HepG2 (cell line): Measurements from ENCODE around the gene CX3CR1. TPM values are rescaled to one million over a fixed set of nuclear protein-coding genes. Genes with fewer than 3 reads are reported as not detected.

ENCODE experiments used
- AGO2 ChIP-seq: fragments of 200-400 bp; formaldehyde crosslinking; optimal IDR thresholded peaks from 2 replicates; pipeline ENCODE3; 2017; ENCODE audit warnings: mild to moderate bottlenecking, low read depth, low read length, moderate library complexity
- AHDC1 ChIP-seq: sonication (generic); formaldehyde crosslinking; IDR thresholded peaks from 2 replicates; pipeline ENCODE4 v1.5.1; 2020; ENCODE audit warnings: mild to moderate bottlenecking, missing genetic modification reagents, borderline replicate concordance
- CREM ChIP-seq, 2 experiments: sonication (generic) in 1 of 2; formaldehyde crosslinking in 1 of 2; IDR thresholded peaks; 2 replicates each; pipeline versions ENCODE4 v1.4.0 to v1.6.1; 2016 to 2020; ENCODE audit warnings: antibody characterized with exemption in 1 of 2, mild to moderate bottlenecking in 1 of 2, missing genetic modification reagents in 1 of 2
- MED8 ChIP-seq: sonication (generic); formaldehyde crosslinking; IDR thresholded peaks from 2 replicates; pipeline ENCODE4 v1.8.1; 2023; ENCODE audit warnings: mild to moderate bottlenecking, missing genetic modification reagents; ENCODE audit not compliant: insufficient replicate concordance
- MEF2D ChIP-seq: sonication (generic); formaldehyde crosslinking; IDR thresholded peaks from 2 replicates; pipeline ENCODE4 v1.5.1; 2020; ENCODE audit warnings: mild to moderate bottlenecking, missing genetic modification reagents
- PRDM15 ChIP-seq: sonication (generic); formaldehyde crosslinking; IDR thresholded peaks from 2 replicates; pipeline ENCODE4 v1.4.0; 2020; ENCODE audit warnings: missing genetic modification reagents
- TCF7L2 ChIP-seq: IDR thresholded peaks from 2 replicates; pipeline ENCODE4 v1.6.1; 2011; ENCODE audit warnings: mild to moderate bottlenecking, low read depth, low read length, moderate library complexity
- ZFP37 ChIP-seq: sonication (generic); formaldehyde crosslinking; IDR thresholded peaks from 2 replicates; pipeline ENCODE4 v1.4.0; 2020; ENCODE audit warnings: missing genetic modification reagents, borderline replicate concordance
- ZNF24 ChIP-seq: fragments of 450-650 bp; IDR thresholded peaks from 2 replicates; pipeline ENCODE4 v1.6.1; 2017; ENCODE audit warnings: antibody characterized with exemption, mild to moderate bottlenecking
- ZNF629 ChIP-seq: sonication (generic); formaldehyde crosslinking; conservative IDR thresholded peaks from 2 replicates; pipeline ENCODE4 v1.5.0; 2020; ENCODE audit warnings: missing genetic modification reagents
- polyA plus RNA-seq, 8 experiments: library from polyadenylated mRNA; depleted of rRNA in 3 of 8; stranded (reverse) in 7 of 8; unstranded in 1 of 8; fragments of >200 nt; fragmentation: Illumina TruSeq in 4 of 8; extraction: Trizol in 4 of 8; gene quantifications; 2 replicates each; pipeline versions ENCODE4 v1.2.1 to v1.2.3, GENCODE V29; 2011 to 2016; ENCODE audit warnings: low read depth in 4 of 8, missing spikeins in 1 of 8, mixed read lengths in 1 of 8; ENCODE audit not compliant: insufficient read depth in 1 of 8
- total RNA-seq, 5 experiments: library from RNA; depleted of rRNA; stranded (reverse); fragments of >200 nt; fragmentation: Illumina TruSeq; extraction: Trizol; gene quantifications; 2 replicates each; pipeline ENCODE4 v1.2.3, GENCODE V29; 2016; ENCODE audit warnings: low read depth in 1 of 5
- TF ChIP-seq, protein P1 (sequence below): sonication (generic); formaldehyde crosslinking; IDR thresholded peaks from 2 replicates; pipeline ENCODE4 v1.9.0; 2021; ENCODE audit warnings: missing genetic modification reagents, borderline replicate concordance
- TF ChIP-seq, protein P2 (sequence below), 2 experiments: sonication (generic) in 1 of 2; formaldehyde crosslinking in 1 of 2; IDR thresholded peaks; 2 replicates each; pipeline versions ENCODE4 v1.4.0 to v1.6.1; 2018 to 2020; ENCODE audit warnings: missing genetic modification reagents in 2 of 2, borderline replicate concordance in 1 of 2, low read depth in 1 of 2, mild to moderate bottlenecking in 1 of 2, missing biosample characterization in 1 of 2

Gene CX3CR1
- total and polyA plus RNA-seq, 2 of the 13 experiments (the other 11 are each of a cell fraction or from before 2014, with no cell fraction given) = not detected

DNA sequence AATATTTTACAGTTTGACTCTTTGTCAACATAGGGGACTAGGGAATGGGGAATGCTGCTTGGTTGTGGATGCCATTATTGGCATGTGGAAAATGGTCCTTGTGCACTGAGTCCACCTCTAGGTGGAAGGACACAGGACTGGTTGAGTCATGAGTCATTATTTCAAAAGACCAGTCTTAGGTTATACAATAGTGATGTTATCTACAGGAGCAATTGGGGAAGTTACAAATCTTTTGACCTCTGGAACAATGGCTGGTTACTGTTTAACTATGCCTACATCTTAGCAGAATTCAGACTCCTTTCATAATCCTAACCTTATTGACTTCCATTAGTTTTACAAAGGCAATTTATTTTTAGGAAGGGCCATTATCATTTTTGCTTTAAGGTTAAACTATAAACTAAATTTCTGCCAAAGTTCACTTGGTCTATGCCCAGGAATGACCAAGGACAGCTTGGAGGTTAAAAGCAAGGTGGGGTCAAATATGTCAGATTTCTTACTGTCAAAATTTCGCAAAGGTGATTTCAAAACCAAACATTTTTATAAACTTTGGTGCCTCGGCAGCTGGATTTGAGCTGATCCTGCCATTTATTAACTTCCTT, 37.8 kb upstream of the CX3CR1 start (continued):
- TF ChIP-seq, protein P1, sequence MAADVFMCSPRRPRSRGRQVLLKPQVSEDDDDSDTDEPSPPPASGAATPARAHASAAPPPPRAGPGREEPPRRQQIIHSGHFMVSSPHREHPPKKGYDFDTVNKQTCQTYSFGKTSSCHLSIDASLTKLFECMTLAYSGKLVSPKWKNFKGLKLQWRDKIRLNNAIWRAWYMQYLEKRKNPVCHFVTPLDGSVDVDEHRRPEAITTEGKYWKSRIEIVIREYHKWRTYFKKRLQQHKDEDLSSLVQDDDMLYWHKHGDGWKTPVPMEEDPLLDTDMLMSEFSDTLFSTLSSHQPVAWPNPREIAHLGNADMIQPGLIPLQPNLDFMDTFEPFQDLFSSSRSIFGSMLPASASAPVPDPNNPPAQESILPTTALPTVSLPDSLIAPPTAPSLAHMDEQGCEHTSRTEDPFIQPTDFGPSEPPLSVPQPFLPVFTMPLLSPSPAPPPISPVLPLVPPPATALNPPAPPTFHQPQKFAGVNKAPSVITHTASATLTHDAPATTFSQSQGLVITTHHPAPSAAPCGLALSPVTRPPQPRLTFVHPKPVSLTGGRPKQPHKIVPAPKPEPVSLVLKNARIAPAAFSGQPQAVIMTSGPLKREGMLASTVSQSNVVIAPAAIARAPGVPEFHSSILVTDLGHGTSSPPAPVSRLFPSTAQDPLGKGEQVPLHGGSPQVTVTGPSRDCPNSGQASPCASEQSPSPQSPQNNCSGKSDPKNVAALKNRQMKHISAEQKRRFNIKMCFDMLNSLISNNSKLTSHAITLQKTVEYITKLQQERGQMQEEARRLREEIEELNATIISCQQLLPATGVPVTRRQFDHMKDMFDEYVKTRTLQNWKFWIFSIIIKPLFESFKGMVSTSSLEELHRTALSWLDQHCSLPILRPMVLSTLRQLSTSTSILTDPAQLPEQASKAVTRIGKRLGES (CRISPR knock-in tag) = no peak
- TF ChIP-seq CREM (IDR thresholded peaks at IDR 0.05) (peak; percentile 86), CREM (CRISPR knock-in tag; IDR thresholded peaks at IDR 0.05) (no peak), AGO2 (no peak), AHDC1 (CRISPR knock-in tag) (peak; percentile 96), TCF7L2 (0 out of 2 replicates have a peak, but pooled peaks have one; percentile 53), ZNF629 (no peak), MED8 (CRISPR knock-in tag) (no peak), PRDM15 (CRISPR knock-in tag) (no peak), ZNF24 (peak; percentile 81), ZFP37 (0 out of 2 replicates have a peak, but pooled peaks have one; percentile 31), MEF2D (CRISPR knock-in tag) (peak; percentile 82)
- TF ChIP-seq, protein P2, sequence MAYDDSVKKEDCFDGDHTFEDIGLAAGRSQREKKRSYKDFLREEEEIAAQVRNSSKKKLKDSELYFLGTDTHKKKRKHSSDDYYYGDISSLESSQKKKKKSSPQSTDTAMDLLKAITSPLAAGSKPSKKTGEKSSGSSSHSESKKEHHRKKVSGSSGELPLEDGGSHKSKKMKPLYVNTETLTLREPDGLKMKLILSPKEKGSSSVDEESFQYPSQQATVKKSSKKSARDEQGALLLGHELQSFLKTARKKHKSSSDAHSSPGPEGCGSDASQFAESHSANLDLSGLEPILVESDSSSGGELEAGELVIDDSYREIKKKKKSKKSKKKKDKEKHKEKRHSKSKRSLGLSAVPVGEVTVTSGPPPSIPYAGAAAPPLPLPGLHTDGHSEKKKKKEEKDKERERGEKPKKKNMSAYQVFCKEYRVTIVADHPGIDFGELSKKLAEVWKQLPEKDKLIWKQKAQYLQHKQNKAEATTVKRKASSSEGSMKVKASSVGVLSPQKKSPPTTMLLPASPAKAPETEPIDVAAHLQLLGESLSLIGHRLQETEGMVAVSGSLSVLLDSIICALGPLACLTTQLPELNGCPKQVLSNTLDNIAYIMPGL (CRISPR knock-in tag; IDR thresholded peaks at IDR 0.05; ENCODE audit: borderline replicate concordance in 1 of 2, low read depth in 1 of 2) = peak in 1 of 2 experiments; percentile 60; a peak in 1 of 4 replicates
